HepG2 (cell line): Measurements from ENCODE around the gene OPN1SW. TPM values are rescaled to one million over a fixed set of nuclear protein-coding genes. Genes with fewer than 3 reads are reported as not detected.

Experiments
- ATAC-seq: fragments of 200-7000 bp; cut with Tn5 transposase; 3 replicates; pipeline ENCODE4 v1.9.1; 2020; ENCODE audit warnings: mild to moderate bottlenecking, moderate library complexity
- BruUV-seq: library from RNA; stranded (reverse); fragments of 400-500 nt; replicated peaks from 2 replicates; lab custom pipeline; 2021; lab: Mats Ljungman, UMichigan
- CTCF ChIA-PET: fragments of 300-600 bp; formaldehyde crosslinking; extraction: SDS; loops from one replicate; lab custom pipeline; 2021; ENCODE audit warnings: low total read pairs, inconsistent platforms, low intra/inter-chr PET ratio; lab: Yijun Ruan, JAX
- POLR2A ChIA-PET: fragments of 350-600 bp; sonication (Branson Sonifier 250); formaldehyde crosslinking; loops from one replicate; lab custom pipeline; 2020; ENCODE audit warnings: antibody characterized with exemption, inconsistent platforms; lab: Yijun Ruan, JAX
- DNase-seq: peaks from one replicate; pipeline ENCODE4 v3.0.0-alpha.2; 2015; ENCODE audit warnings: low spot score
- FAIRE-seq: peaks from 3 replicates; lab custom pipeline; 2011; peaks lifted over from hg19 to GRCh38; lab: Jason Lieb, UNC
- H2AFZ ChIP-seq: one replicate; pipeline ENCODE4 v1.6.1; 2011; ENCODE audit warnings: low read length, inconsistent platforms
- H3K27ac ChIP-seq: fragments of 300-600 bp; 3 replicates; pipeline ENCODE4 v1.8.0; 2011; ENCODE audit warnings: mixed run types, mild to moderate bottlenecking, mixed read lengths, low read length, inconsistent platforms; ENCODE audit not compliant: insufficient read depth; ENCODE audit errors: extremely low read length
- H3K27me3 ChIP-seq, 2 experiments: fragments of 200-600 bp in 1 of 2; 2 replicates in 1 of 2; 3 replicates in 1 of 2; pipeline versions ENCODE4 v1.6.0 to v1.8.0; 2011; ENCODE audit warnings: low read length in 2 of 2, mild to moderate bottlenecking in 2 of 2, moderate library complexity in 2 of 2, inconsistent platforms in 1 of 2; ENCODE audit not compliant: insufficient read depth in 2 of 2, control insufficient read depth in 1 of 2
- H3K36me3 ChIP-seq, 2 experiments: fragments of 200-600 bp in 1 of 2; replicated peaks in 1 of 2; 2 replicates in 1 of 2; 3 replicates in 1 of 2; pipeline versions ENCODE4 v1.5.1 to v1.8.0; 2011; ENCODE audit warnings: low read length in 2 of 2, inconsistent platforms in 1 of 2; ENCODE audit not compliant: insufficient read depth in 2 of 2, control insufficient read depth in 1 of 2
- H3K4me1 ChIP-seq: 2 replicates; pipeline ENCODE4 v1.5.1; 2012; ENCODE audit warnings: low read length, inconsistent platforms; ENCODE audit not compliant: insufficient read depth
- H3K4me2 ChIP-seq: 2 replicates; pipeline ENCODE4 v1.6.0; 2011; ENCODE audit warnings: low read depth, low read length, inconsistent platforms
- H3K4me3 ChIP-seq, 3 experiments: fragments of 200-600 bp in 1 of 3; sonication (generic), shearing (Covaris generic) in 1 of 3; replicated peaks in 1 of 3; 2 replicates each; pipeline ENCODE4 v1.5.1; 2011 to 2016; ENCODE audit warnings: low read length in 3 of 3, inconsistent platforms in 2 of 3, low read depth in 2 of 3, mild to moderate bottlenecking in 2 of 3, control low read depth in 1 of 3, mixed read lengths in 1 of 3; ENCODE audit not compliant: insufficient read depth in 1 of 3
- H3K79me2 ChIP-seq: one replicate; pipeline ENCODE4 v1.6.1; 2011; ENCODE audit warnings: low read length, inconsistent platforms; ENCODE audit not compliant: insufficient read depth
- H3K9ac ChIP-seq: 2 replicates; pipeline ENCODE4 v1.6.0; 2011; ENCODE audit warnings: mild to moderate bottlenecking, low read depth, low read length, inconsistent platforms; ENCODE audit not compliant: insufficient read depth
- H3K9me3 ChIP-seq: 2 replicates; pipeline ENCODE4 v1.5.1; 2012; ENCODE audit warnings: mild to moderate bottlenecking, low read length
- H4K20me1 ChIP-seq: 2 replicates; pipeline ENCODE4 v1.6.0; 2011; ENCODE audit warnings: inconsistent platforms, mild to moderate bottlenecking, low read length, moderate library complexity; ENCODE audit not compliant: insufficient read depth
- ETV6 ChIP-seq: sonication (generic); formaldehyde crosslinking; conservative IDR thresholded peaks from 2 replicates; pipeline ENCODE4 v1.4.0; 2020; ENCODE audit warnings: missing genetic modification reagents
- HNRNPH1 ChIP-seq: fragments of 200-400 bp; formaldehyde crosslinking; optimal IDR thresholded peaks from 2 replicates; pipeline ENCODE3; 2017; ENCODE audit warnings: mild to moderate bottlenecking, low read depth, low read length
- TARDBP ChIP-seq: sonication (generic); formaldehyde crosslinking; IDR thresholded peaks from 2 replicates; pipeline ENCODE4 v1.8.0; 2022; ENCODE audit warnings: mild to moderate bottlenecking, missing genetic modification reagents
- ZNF567 ChIP-seq: sonication (generic); formaldehyde crosslinking; IDR thresholded peaks from 2 replicates; pipeline ENCODE4 v1.8.1; 2023; ENCODE audit warnings: mild to moderate bottlenecking, missing genetic modification reagents, borderline replicate concordance
- ZNF629 ChIP-seq: sonication (generic); formaldehyde crosslinking; conservative IDR thresholded peaks from 2 replicates; pipeline ENCODE4 v1.5.0; 2020; ENCODE audit warnings: missing genetic modification reagents
- ZNF782 ChIP-seq: sonication (generic); formaldehyde crosslinking; IDR thresholded peaks from 2 replicates; pipeline ENCODE4 v1.4.0; 2020; ENCODE audit warnings: missing genetic modification reagents, mild to moderate bottlenecking, borderline replicate concordance
- WGBS: methylation state at CpG from one replicate; pipeline ENCODE4 v1.1.6; 2017; ENCODE audit warnings: low lambda C conversion rate; 5-methylcytosine and 5-hydroxymethylcytosine counted together
- in situ Hi-C: cut with HindIII; loops from 2 replicates; pipeline ENCODE4 v1.10.0; 2017; ENCODE audit warnings: low pct_unique_long_range_greater_than_20kb; ENCODE audit not compliant: extremely low pct_ligation_motif_present
- intact Hi-C: fragments of 100-400 bp; cut with micrococcal nuclease; formaldehyde crosslinking; loops from one replicate; pipeline ENCODE4 v1.10.0; 2022; ENCODE audit not compliant: unreplicated experiment
- polyA plus RNA-seq, 8 experiments: library from polyadenylated mRNA; depleted of rRNA in 3 of 8; stranded (reverse) in 7 of 8; unstranded in 1 of 8; fragments of >200 nt; fragmentation: Illumina TruSeq in 4 of 8; extraction: Trizol in 4 of 8; gene quantifications; 2 replicates each; pipeline versions ENCODE4 v1.2.1 to v1.2.3, GENCODE V29; 2011 to 2016; ENCODE audit warnings: low read depth in 4 of 8, missing spikeins in 1 of 8, mixed read lengths in 1 of 8; ENCODE audit not compliant: insufficient read depth in 1 of 8
- small RNA-seq, 3 experiments: library from RNA; depleted of rRNA; stranded (forward); fragments of <200 nt; gene quantifications; one replicate each; pipeline ENCODE3, GENCODE V24; 2012; ENCODE audit warnings: low read depth in 2 of 3, low replicate concordance in 1 of 3; ENCODE audit not compliant: insufficient read length in 3 of 3, insufficient read depth in 2 of 3
- total RNA-seq, 5 experiments: library from RNA; depleted of rRNA; stranded (reverse); fragments of >200 nt; fragmentation: Illumina TruSeq; extraction: Trizol; gene quantifications; 2 replicates each; pipeline ENCODE4 v1.2.3, GENCODE V29; 2016; ENCODE audit warnings: low read depth in 1 of 5
- TF ChIP-seq, protein P1 (sequence below): sonication (generic); formaldehyde crosslinking; IDR thresholded peaks from 2 replicates; pipeline ENCODE4 v1.5.0; 2020; ENCODE audit warnings: missing genetic modification reagents, mild to moderate bottlenecking, borderline replicate concordance
- TF ChIP-seq, protein P2 (sequence below): sonication (generic); formaldehyde crosslinking; IDR thresholded peaks from 2 replicates; pipeline ENCODE4 v1.8.0; 2022; ENCODE audit warnings: missing genetic modification reagents, mild to moderate bottlenecking, borderline replicate concordance

The OPN1SW gene
- total and polyA plus RNA-seq, 2 of the 13 experiments (the other 11 are each of a cell fraction or from before 2014, with no cell fraction given), result not detected

DNA sequence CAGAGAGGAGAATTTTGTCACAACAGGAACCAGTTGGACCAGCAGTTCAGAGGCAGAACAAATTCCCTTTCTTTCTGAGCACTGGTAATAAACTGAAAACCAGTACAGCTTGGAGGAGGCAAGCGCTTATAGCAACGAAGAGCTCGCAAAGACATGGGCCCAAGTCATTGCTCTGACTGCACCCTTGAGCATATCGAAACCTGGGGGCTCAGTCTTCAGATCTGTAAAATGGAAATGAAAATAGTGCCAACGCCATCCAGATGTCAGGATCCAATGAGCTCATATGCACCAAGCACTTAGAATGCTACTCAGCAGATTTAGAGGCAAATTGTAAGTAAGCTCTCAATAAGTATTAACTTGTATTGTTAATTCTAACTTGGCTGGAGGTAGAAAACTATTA is 50.9 kb downstream of the OPN1SW start:
- FAIRE-seq (no peak), DNase-seq (no peak), ATAC-seq (no peak)
- BruUV-seq, result no TSS peak
- no peak for TF ChIP-seq ZNF567
- TF ChIP-seq, protein P1, sequence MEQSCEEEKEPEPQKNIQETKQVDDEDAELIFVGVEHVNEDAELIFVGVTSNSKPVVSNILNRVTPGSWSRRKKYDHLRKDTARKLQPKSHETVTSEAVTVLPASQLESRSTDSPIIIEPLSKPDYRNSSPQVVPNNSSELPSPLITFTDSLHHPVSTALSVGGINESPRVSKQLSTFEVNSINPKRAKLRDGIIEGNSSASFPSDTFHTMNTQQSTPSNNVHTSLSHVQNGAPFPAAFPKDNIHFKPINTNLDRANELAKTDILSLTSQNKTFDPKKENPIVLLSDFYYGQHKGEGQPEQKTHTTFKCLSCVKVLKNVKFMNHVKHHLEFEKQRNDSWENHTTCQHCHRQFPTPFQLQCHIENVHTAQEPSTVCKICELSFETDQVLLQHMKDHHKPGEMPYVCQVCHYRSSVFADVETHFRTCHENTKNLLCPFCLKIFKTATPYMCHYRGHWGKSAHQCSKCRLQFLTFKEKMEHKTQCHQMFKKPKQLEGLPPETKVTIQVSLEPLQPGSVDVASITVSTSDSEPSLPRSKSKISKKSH (CRISPR knock-in tag), result no peak
- TF ChIP-seq, protein P2, sequence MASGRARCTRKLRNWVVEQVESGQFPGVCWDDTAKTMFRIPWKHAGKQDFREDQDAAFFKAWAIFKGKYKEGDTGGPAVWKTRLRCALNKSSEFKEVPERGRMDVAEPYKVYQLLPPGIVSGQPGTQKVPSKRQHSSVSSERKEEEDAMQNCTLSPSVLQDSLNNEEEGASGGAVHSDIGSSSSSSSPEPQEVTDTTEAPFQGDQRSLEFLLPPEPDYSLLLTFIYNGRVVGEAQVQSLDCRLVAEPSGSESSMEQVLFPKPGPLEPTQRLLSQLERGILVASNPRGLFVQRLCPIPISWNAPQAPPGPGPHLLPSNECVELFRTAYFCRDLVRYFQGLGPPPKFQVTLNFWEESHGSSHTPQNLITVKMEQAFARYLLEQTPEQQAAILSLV, result no peak
- no peak for TF ChIP-seq TARDBP
- TF ChIP-seq ZNF782, result no peak
- TF ChIP-seq ETV6 (CRISPR knock-in tag), result no peak
- TF ChIP-seq HNRNPH1, result no peak
- TF ChIP-seq ZNF629 (CRISPR knock-in tag), result 0 out of 2 replicates have a peak, but pooled peaks have one; percentile 31
- in situ Hi-C loops, result no loop called here
- 63% methylated on average over 5 of the region's 5 CpGs for WGBS
- Histone ChIP-seq H3K4me2 (no peak overlapping the region), H3K27ac (no peak overlapping the region), H3K9me3 (no peaks in the 10 kb centered on the region), H3K27me3 (peaks cover 0 to 21% of the 10 kb centered on the region in 2 experiments; a peak in 2 of 5 replicates), H3K4me1 (peaks cover 7% of the 10 kb centered on the region), H4K20me1 (no peaks in the 10 kb centered on the region), H3K4me3 (no peak overlapping the region), H2AFZ (no peak overlapping the region), H3K9ac (no peak overlapping the region), H3K36me3 (no peaks in the 10 kb centered on the region), H3K79me2 (no peaks in the 10 kb centered on the region)
- POLR2A ChIA-PET, result interaction anchor here (1.4 to 1.6 kb wide), 2 partner anchors 14 to 15 kb away, joined by 4 to 5 read pairs; no protein-coding TSS in a partner anchor
- intact Hi-C loops, result no loop called here
- CTCF ChIA-PET, result no interaction called here

Small RNA genes lying within 50 kb of the gene (small RNA-seq; reads per million reads assigned to genes)
- gene RN7SL81P, result 0 reads per million in 3 experiments

Other genes starting within 250 kb of the OPN1SW start
- not detected in 2 replicates for gene GARIN1A, start 103.5 kb downstream of the OPN1SW start, total RNA-seq (2016; rRNA removed; fragmentation: Illumina TruSeq; extraction: Trizol)
- 0.09 and 0.12 TPM in 2 replicates for gene GARIN1A, start 103.5 kb downstream of the OPN1SW start, polyA plus RNA-seq (2011; rRNA removed)
- gene CALU, start 36.4 kb downstream of the OPN1SW start, total RNA-seq (2016; rRNA removed; fragmentation: Illumina TruSeq; extraction: Trizol), result 142 and 252 TPM in 2 replicates
- gene CALU, start 36.4 kb downstream of the OPN1SW start, polyA plus RNA-seq (2011; rRNA removed), result 136 and 198 TPM in 2 replicates
- 0.04 TPM in 1 of 2 replicates, not detected in the other for gene CCDC136, start 16.2 kb upstream of the OPN1SW start, total RNA-seq (2016; rRNA removed; fragmentation: Illumina TruSeq; extraction: Trizol)
- gene CCDC136, start 16.2 kb upstream of the OPN1SW start, polyA plus RNA-seq (2011; rRNA removed), result 0.38 and 0.47 TPM in 2 replicates
- gene FLNC, start 54.6 kb upstream of the OPN1SW start, total RNA-seq (2016; rRNA removed; fragmentation: Illumina TruSeq; extraction: Trizol), result 0.01 and 0.02 TPM in 2 replicates
- gene FLNC, start 54.6 kb upstream of the OPN1SW start, polyA plus RNA-seq (2011; rRNA removed), result 0.01 TPM in 1 of 2 replicates, not detected in the other
- 87.2 and 107 TPM in 2 replicates for gene ATP6V1F, start 87.1 kb upstream of the OPN1SW start, total RNA-seq (2016; rRNA removed; fragmentation: Illumina TruSeq; extraction: Trizol)
- gene ATP6V1F, start 87.1 kb upstream of the OPN1SW start, polyA plus RNA-seq (2011; rRNA removed), result 132 and 144 TPM in 2 replicates
- gene KCP, start 134.9 kb upstream of the OPN1SW start, total RNA-seq (2016; rRNA removed; fragmentation: Illumina TruSeq; extraction: Trizol), result 0.22 and 1.0 TPM in 2 replicates
- gene KCP, start 134.9 kb upstream of the OPN1SW start, polyA plus RNA-seq (2011; rRNA removed), result 0.37 and 0.46 TPM in 2 replicates
- gene IRF5, start 162.1 kb upstream of the OPN1SW start, total RNA-seq (2016; rRNA removed; fragmentation: Illumina TruSeq; extraction: Trizol), result 2.0 and 2.9 TPM in 2 replicates
- gene IRF5, start 162.1 kb upstream of the OPN1SW start, polyA plus RNA-seq (2011; rRNA removed), result 2.0 and 2.4 TPM in 2 replicates